GM23338 (cell line): Measurements from ENCODE around the gene CPM.

Experiments
- EZH2 ChIP-seq: fragments of 200-600 bp; sonication (generic); IDR thresholded peaks from one replicate; pipeline ENCODE4 v1.8.0; 2017; ENCODE audit warnings: antibody characterized with exemption, mild to moderate bottlenecking, low read depth; ENCODE audit not compliant: unreplicated experiment
- EZH2phosphoT487 ChIP-seq: fragments of 200-600 bp; sonication (generic); IDR thresholded peaks from one replicate; pipeline ENCODE4 v1.8.1; 2018; ENCODE audit warnings: antibody characterized with exemption; ENCODE audit not compliant: unreplicated experiment
- JUNB ChIP-seq: IDR thresholded peaks from one replicate; pipeline ENCODE4 v1.6.1; 2016; ENCODE audit warnings: antibody characterized with exemption; ENCODE audit not compliant: unreplicated experiment
- POLR2AphosphoS5 ChIP-seq: IDR thresholded peaks from 2 replicates; pipeline ENCODE4 v1.6.1; 2016; ENCODE audit warnings: antibody characterized with exemption, low read depth
- STAT1 ChIP-seq: IDR thresholded peaks from one replicate; pipeline ENCODE4 v1.6.1; 2016; ENCODE audit warnings: antibody characterized with exemption; ENCODE audit not compliant: unreplicated experiment
- ZNF114 ChIP-seq: fragments of 250-450 bp; sonication (Bioruptor Pico); IDR thresholded peaks from 2 replicates; pipeline ENCODE4 v1.5.0; 2020; ENCODE audit warnings: mild to moderate bottlenecking, moderate library complexity
- TF ChIP-seq, protein P1 (sequence below), 2 experiments: fragments of 200-600 bp in 1 of 2; sonication (generic) in 1 of 2; conservative IDR thresholded peaks; 2 replicates each; pipeline versions ENCODE4 v1.5.1 to v1.6.1; 2016 to 2017; ENCODE audit warnings: antibody characterized with exemption in 2 of 2, low read depth in 2 of 2, mild to moderate bottlenecking in 2 of 2, moderate library complexity in 1 of 2
- TF ChIP-seq, protein P2 (sequence below): IDR thresholded peaks from one replicate; pipeline ENCODE4 v1.6.1; 2018; ENCODE audit warnings: antibody characterized with exemption; ENCODE audit not compliant: unreplicated experiment

DNA sequence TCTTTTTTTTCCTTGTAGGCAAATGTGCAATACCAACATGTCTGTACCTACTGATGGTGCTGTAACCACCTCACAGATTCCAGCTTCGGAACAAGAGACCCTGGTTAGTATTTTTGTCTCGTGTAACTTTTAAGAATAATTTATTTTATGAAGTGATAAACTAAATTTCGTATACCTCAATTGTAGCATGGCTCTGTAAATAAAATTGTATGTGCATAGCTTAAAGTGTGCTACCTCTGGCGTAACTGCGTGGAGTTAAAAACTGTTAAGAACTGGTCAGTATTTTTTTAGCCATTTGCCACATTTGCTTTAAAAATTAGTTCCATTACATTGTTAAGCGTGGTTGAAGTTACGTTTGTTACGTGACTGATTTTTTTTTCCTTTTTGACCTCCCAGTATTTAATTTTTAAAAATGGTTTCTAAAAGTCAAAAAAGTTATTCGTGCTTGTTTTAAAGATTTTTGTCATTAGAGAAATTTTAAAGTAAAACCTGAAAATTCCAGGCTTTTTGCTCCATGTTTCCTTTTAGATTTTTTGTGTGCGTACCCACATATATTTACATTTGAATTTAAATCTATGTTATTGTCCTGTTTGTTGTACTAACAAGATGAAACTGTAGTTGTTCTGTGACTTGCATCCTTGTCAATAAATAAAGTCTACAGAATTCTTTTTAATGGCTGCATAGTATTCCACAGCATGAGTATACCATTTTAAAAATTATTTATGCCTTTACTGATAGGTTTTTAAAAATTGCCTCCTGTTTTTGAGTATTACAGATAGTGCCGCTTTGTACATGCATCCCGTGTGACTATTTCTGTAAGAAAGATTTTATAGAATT lies 123.6 kb downstream of the CPM start:
- TF ChIP-seq, protein P1, sequence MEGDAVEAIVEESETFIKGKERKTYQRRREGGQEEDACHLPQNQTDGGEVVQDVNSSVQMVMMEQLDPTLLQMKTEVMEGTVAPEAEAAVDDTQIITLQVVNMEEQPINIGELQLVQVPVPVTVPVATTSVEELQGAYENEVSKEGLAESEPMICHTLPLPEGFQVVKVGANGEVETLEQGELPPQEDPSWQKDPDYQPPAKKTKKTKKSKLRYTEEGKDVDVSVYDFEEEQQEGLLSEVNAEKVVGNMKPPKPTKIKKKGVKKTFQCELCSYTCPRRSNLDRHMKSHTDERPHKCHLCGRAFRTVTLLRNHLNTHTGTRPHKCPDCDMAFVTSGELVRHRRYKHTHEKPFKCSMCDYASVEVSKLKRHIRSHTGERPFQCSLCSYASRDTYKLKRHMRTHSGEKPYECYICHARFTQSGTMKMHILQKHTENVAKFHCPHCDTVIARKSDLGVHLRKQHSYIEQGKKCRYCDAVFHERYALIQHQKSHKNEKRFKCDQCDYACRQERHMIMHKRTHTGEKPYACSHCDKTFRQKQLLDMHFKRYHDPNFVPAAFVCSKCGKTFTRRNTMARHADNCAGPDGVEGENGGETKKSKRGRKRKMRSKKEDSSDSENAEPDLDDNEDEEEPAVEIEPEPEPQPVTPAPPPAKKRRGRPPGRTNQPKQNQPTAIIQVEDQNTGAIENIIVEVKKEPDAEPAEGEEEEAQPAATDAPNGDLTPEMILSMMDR (conservative IDR thresholded peaks at IDR 0.05; ENCODE audit: low read depth in 2 of 2), result no peak
- TF ChIP-seq EZH2phosphoT487, result no peak
- TF ChIP-seq STAT1, result no peak
- TF ChIP-seq EZH2, result no peak
- TF ChIP-seq, protein P2, sequence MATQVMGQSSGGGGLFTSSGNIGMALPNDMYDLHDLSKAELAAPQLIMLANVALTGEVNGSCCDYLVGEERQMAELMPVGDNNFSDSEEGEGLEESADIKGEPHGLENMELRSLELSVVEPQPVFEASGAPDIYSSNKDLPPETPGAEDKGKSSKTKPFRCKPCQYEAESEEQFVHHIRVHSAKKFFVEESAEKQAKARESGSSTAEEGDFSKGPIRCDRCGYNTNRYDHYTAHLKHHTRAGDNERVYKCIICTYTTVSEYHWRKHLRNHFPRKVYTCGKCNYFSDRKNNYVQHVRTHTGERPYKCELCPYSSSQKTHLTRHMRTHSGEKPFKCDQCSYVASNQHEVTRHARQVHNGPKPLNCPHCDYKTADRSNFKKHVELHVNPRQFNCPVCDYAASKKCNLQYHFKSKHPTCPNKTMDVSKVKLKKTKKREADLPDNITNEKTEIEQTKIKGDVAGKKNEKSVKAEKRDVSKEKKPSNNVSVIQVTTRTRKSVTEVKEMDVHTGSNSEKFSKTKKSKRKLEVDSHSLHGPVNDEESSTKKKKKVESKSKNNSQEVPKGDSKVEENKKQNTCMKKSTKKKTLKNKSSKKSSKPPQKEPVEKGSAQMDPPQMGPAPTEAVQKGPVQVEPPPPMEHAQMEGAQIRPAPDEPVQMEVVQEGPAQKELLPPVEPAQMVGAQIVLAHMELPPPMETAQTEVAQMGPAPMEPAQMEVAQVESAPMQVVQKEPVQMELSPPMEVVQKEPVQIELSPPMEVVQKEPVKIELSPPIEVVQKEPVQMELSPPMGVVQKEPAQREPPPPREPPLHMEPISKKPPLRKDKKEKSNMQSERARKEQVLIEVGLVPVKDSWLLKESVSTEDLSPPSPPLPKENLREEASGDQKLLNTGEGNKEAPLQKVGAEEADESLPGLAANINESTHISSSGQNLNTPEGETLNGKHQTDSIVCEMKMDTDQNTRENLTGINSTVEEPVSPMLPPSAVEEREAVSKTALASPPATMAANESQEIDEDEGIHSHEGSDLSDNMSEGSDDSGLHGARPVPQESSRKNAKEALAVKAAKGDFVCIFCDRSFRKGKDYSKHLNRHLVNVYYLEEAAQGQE, result no peak
- no peak for TF ChIP-seq POLR2AphosphoS5
- TF ChIP-seq JUNB, result no peak
- TF ChIP-seq ZNF114 (CRISPR knock-in tag), result no peak
